NT2/D1 (cell line): ENCODE results near the gene HIPK2.

ENCODE experiments used
- SUZ12 ChIP-seq: IDR thresholded peaks from 2 replicates; pipeline ENCODE4 v1.6.1; 2011; ENCODE audit not compliant: insufficient read length, insufficient read depth; ENCODE audit errors: extremely low read depth
- YY1 ChIP-seq: IDR thresholded peaks from 2 replicates; pipeline ENCODE4 v1.6.1; 2011; ENCODE audit not compliant: insufficient read length, insufficient read depth
- ZNF274 ChIP-seq: IDR thresholded peaks from 2 replicates; pipeline ENCODE4 v1.6.1; 2011; ENCODE audit warnings: mild to moderate bottlenecking, low read depth, low read length

GRCh38 chr7:139538881-139539635 is 238.7 kb downstream of the HIPK2 start:
- no peak for TF ChIP-seq ZNF274
- no peak for TF ChIP-seq YY1
- TF ChIP-seq SUZ12: no peak
